Ovary (tissue), 1 donor: ENCODE results near the gene POU6F2.

Source experiments
- EP300 ChIP-seq: sonication (generic); formaldehyde crosslinking; IDR thresholded peaks from one replicate; pipeline ENCODE4 v1.6.1; 2017; ENCODE audit warnings: antibody characterized with exemption
- POLR2A ChIP-seq: fragments of 450-650 bp; IDR thresholded peaks from one replicate; pipeline ENCODE4 v1.6.1; 2017; ENCODE audit warnings: antibody characterized with exemption, mild to moderate bottlenecking, moderate library complexity

GRCh38 chr7:39069896-39070881 is 92.5 kb downstream of the POU6F2 start:
- TF ChIP-seq POLR2A (no peak), EP300 (no peak)
